Astrocyte (in vitro differentiated cells and primary cell): ENCODE results near the gene DGKE.

Experiments used
- CTCF ChIP-seq: IDR thresholded peaks from 2 replicates; pipeline ENCODE4 v1.5.1; 2011; ENCODE audit warnings: low read depth, mild to moderate bottlenecking, inconsistent platforms, low read length, moderate library complexity; ENCODE audit not compliant: insufficient read depth
- EZH2 ChIP-seq: IDR thresholded peaks from 2 replicates; pipeline ENCODE4 v1.6.1; 2012; ENCODE audit warnings: mild to moderate bottlenecking, low read length, inconsistent platforms; ENCODE audit not compliant: insufficient read depth

- TF ChIP-seq CTCF: no peak
- TF ChIP-seq EZH2: no peak
Observed at GRCh38 chr17:56893503-56893902, 59.6 kb downstream of the DGKE start.
